ENCODE data around the gene UBE2A.

UBE2A gene

GRCh38 chrX:119607018-119607389 is 32.6 kb downstream of the UBE2A start:
- no peak for DNase-seq (ENCODE audit: low spot score)

- DNase-seq (ENCODE audit: low spot score) = no peak
Measured at GRCh38 chrX:119614776-119615175, 40.4 kb downstream of the UBE2A start.

DNA sequence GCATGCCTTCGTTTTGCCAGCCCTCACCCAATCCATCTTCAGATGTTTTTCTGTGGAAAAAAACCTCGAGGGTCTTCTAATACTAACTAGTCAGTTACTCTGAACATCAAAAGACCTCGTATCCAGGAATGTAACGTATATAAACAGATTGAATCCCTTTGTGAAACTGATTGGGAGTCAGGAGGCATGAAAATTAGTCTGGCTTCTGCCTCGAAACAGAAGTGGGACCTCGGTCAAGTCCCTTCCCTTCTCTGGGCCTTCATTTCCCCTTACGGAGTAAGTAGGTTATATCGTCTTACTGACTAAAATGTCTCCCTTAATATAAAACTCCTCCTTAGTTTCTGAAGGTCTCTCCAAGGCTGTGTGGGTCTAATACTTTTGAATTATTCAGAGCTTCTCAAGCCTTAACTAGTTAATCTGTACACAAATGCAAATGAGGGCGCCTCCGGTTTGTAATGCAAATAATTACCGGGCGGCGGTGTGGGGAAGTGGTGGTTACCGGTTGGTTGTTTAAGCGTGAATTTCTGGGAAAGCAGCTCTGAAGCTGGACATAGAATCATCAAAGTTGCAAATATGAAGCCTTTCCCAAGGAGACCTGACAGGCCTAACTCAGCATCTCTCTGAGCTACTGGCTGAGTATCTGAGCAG is 43.3 kb downstream of the UBE2A start:
- no peak for DNase-seq (ENCODE audit: low spot score)

GRCh38 chrX:119618439-119618838 is 44.1 kb downstream of the UBE2A start:
- DNase-seq (ENCODE audit: low spot score) = peak; percentile 43

DNA sequence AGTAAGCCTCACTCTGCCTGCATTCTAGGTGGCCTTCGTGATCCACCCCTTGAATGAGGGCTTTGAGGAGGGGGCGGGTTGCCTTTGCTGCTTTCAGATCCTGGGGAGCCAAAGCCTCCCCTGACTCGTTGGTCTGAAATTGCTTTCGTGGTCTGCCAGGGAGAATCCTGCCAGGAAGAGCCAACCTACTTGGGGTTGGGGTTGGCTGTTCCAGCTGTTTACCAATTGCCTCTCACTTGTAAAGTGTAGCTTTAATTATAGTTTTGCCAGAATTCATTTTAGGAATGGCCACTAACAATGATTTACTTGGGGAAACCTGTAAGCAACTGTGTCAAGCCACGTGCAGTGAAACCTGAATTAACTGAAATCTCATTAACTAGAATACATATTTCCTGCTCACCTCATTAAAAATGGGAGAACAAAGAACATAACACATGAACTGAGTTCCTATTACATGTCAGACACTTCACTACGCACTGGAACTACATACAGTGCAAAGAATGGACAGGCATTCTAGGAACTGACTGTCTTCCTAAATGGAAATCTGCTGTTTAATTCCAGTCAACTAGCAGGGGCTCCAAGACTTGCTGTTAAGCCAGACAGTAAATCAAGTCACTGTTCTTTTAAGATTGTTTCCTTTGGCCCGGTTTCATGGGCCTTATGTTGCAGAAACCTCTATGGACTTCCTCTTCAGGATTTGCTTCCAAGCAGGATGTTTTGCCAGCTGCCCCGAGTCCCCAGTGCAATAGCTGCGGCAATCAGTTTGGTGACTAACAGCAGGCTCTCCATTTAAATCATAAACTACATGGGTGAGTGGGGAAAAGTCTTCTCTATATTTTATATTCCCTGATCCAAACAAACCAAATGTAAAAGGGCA is 48.2 kb downstream of the UBE2A start:
- no peak for DNase-seq (ENCODE audit: low spot score)

- DNase-seq (ENCODE audit: low spot score) = no peak
Measured at GRCh38 chrX:119624417-119624816, 50.1 kb downstream of the UBE2A start.

GRCh38 chrX:119624951-119625668 is 50.7 kb downstream of the UBE2A start:
- no peak for DNase-seq (ENCODE audit: low spot score)

DNA sequence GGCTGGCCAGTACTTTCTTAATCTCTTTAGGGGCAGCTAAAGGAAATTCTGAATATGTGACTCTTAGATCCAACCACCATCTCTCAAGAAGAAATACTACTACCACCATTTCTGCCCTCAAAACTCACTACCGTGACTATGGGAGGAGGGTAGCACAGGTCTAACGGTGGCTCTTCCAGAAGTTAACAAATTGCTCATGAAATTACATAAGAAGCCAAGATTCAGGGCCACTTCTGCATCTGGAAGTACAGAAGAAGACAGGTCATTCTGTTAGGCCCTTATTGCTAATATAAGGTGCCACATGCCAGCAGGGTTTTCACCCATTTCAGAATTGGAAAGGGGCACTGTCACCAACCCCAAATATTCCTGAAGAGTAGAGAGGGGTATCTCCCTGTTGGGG is 51.5 kb downstream of the UBE2A start:
- no peak for DNase-seq (ENCODE audit: low spot score)
